GM12892 (cell line): Measurements from ENCODE around the gene ZNF532.

Experiments used
- POLR2A ChIP-seq: IDR thresholded peaks from 2 replicates; pipeline ENCODE4 v1.6.1; 2011; ENCODE audit warnings: low read depth, low read length, control low read depth
- POLR2AphosphoS5 ChIP-seq: IDR thresholded peaks from 2 replicates; pipeline ENCODE4 v1.6.1; 2011; ENCODE audit warnings: low read depth, low read length, control low read depth

DNA sequence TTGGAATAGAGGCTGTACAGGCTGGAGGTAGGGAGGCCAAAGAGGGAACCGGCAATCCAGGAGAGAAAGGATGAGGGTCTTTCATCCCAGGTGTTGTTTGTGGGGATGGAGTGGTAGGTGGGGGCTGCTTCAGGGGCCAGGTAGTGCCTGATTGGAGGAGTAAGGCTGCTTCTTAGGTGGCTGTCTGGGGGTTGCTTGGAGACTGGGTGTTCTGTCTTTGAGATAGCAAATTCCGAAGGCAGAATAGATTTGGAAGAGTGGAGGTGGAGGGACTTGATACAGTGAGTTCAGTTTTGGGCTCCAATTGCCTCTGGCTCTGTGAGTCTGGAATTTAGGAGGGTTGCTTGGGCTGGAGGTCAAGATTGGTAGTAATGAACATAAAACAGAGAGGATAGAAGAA, 5.9 kb downstream of the ZNF532 start:
- TF ChIP-seq POLR2A: no peak
- no peak for TF ChIP-seq POLR2AphosphoS5
